HL-60 (cell line): Measurements from ENCODE around the gene TNIK.

ENCODE experiments used
- DNase-seq, 2 experiments: peaks; one replicate each; pipeline ENCODE4 v3.0.0-alpha.2; 2010 to 2020; ENCODE audit warnings: low read depth in 1 of 2, low spot score in 1 of 2
- H3K27ac ChIP-seq: fragments of 250-450 bp; sonication (Bioruptor Pico); replicated peaks from 2 replicates; pipeline ENCODE4 v1.5.1; 2020; ENCODE audit warnings: mild to moderate bottlenecking, moderate library complexity
- H3K27me3 ChIP-seq: fragments of 250-450 bp; sonication (Bioruptor Pico); 2 replicates; pipeline ENCODE4 v1.5.1; 2021; ENCODE audit warnings: mild to moderate bottlenecking, moderate library complexity; ENCODE audit not compliant: insufficient read depth, poor library complexity, severe bottlenecking
- H3K4me3 ChIP-seq: replicated peaks from 2 replicates; pipeline ENCODE4 v1.5.1; 2011; ENCODE audit warnings: mild to moderate bottlenecking, control low read depth, low read length; ENCODE audit not compliant: insufficient read depth
- CTCF ChIP-seq: IDR thresholded peaks from one replicate; pipeline ENCODE4 v1.5.1; 2011; ENCODE audit warnings: low read length, control low read depth, inconsistent platforms; ENCODE audit not compliant: insufficient read depth
- GABPA ChIP-seq: IDR thresholded peaks from 2 replicates; pipeline ENCODE4 v1.6.1; 2012; ENCODE audit warnings: low read depth
- POLR2AphosphoS5 ChIP-seq: IDR thresholded peaks from 2 replicates; pipeline ENCODE4 v1.6.1; 2012; ENCODE audit warnings: low read depth
- REST ChIP-seq: IDR thresholded peaks from 2 replicates; pipeline ENCODE4 v1.6.1; 2012; ENCODE audit warnings: low read depth; ENCODE audit not compliant: insufficient replicate concordance
- SPI1 ChIP-seq: IDR thresholded peaks from 2 replicates; pipeline ENCODE4 v1.6.1; 2012; ENCODE audit warnings: low read depth, mild to moderate bottlenecking, borderline replicate concordance

The TNIK gene

GRCh38 chr3:171363202-171363601 is 97.0 kb downstream of the TNIK start:
- DNase-seq = no peak
- Histone ChIP-seq H3K27ac (no peak overlapping the region), H3K27me3 (no peaks in the 10 kb centered on the region), H3K4me3 (no peak overlapping the region)
- TF ChIP-seq REST (no peak), SPI1 (no peak), POLR2AphosphoS5 (no peak), CTCF (no peak), GABPA (no peak)

GRCh38 chr3:171362575-171362974 is 97.6 kb downstream of the TNIK start:
- Histone ChIP-seq H3K4me3 (no peak overlapping the region), H3K27me3 (no peaks in the 10 kb centered on the region), H3K27ac (no peak overlapping the region)
- DNase-seq = no peak
- TF ChIP-seq CTCF = no peak
- no peak for TF ChIP-seq REST
- TF ChIP-seq GABPA = no peak
- no peak for TF ChIP-seq POLR2AphosphoS5
- no peak for TF ChIP-seq SPI1

GRCh38 chr3:171358881-171359198 is 101.4 kb downstream of the TNIK start:
- Histone ChIP-seq H3K4me3 (no peak overlapping the region), H3K27ac (no peak overlapping the region), H3K27me3 (no peaks in the 10 kb centered on the region)
- TF ChIP-seq REST = no peak
- no peak for TF ChIP-seq POLR2AphosphoS5
- TF ChIP-seq SPI1 = no peak
- TF ChIP-seq GABPA = no peak
- TF ChIP-seq CTCF = no peak
- no peak for DNase-seq
